SH-SY5Y (cell line): ENCODE results near the gene DHRS3.

Experiments used
- GATA2 ChIP-seq: IDR thresholded peaks from 2 replicates; pipeline ENCODE4 v1.6.1; 2011; ENCODE audit warnings: mild to moderate bottlenecking, low read depth, low read length
- GATA3 ChIP-seq: IDR thresholded peaks from 2 replicates; pipeline ENCODE4 v1.6.1; 2011; ENCODE audit warnings: low read depth, mild to moderate bottlenecking, low read length, moderate library complexity

DNA sequence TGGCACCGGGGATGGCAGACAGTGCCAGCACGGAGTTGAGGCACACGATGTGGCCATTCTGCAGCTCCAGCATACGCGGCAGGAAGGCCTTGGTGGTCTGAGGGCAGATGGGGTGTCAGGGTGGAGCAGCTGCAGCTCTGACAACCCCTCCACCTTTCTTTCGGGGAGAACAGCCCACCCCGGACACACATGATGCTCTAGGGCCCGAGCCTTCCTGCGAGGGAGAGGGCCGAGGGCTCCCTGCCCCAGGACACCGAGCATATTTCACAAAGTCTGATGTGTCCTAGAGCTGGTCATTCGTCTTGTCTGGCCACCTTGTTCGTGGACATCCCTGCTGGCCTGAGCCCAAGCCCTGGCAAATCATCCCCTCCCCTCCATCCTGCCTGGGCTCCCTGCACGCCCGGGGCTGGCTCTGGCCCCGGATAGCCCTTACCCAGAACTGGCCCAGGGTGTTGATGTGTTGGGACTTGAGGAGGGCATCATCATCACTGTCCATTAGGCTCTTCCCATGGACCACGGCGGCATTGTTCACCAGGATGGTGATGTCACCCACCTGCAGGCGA, 39.1 kb downstream of the DHRS3 start:
- TF ChIP-seq GATA2 (no peak), GATA3 (no peak)
